ENCODE measurements around the gene RALB. TPM values are rescaled to one million over a fixed set of nuclear protein-coding genes. Genes with fewer than 3 reads are reported as not detected.

Gene RALB
- total RNA-seq, 2 experiments from 2014 or later: 3.1 to 3.6 TPM

DNA sequence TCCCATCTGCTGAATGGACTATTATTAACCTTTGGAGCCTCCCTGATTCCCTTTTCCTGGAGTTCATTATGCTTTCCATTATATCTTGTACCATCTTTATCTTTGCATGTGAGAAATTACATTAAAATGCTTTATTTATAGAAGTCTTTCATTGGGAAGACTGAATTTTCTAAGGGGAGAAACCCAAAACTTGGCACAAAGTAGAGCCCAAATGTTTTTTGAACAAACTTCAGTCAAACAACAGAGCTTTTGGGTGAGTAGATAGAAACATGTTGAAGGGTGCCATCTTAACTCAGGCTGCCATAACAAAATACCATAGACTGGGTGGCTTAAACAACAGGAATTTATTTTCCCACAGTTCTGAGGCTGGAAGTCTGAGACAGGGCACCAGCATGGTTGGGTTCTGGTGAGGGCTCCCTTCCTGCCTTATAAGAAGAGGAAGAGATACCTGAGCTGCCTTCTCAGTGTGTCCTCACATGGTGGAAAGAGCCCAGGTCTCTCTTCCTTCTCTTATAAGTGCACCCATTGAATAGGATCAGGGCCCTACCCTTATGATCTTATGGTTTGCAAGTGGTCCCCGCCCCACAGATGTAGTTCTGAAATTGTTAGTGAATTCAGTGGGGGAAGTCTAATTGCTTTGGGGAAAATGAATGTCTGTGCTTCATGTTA lies 19.2 kb downstream of the RALB start:
- H3K4me1 Mint-ChIP-seq (ENCODE audit: low read depth): peaks cover 14% of the 10 kb centered on the region
- Histone ChIP-seq H3K27me3 (ENCODE audit: control insufficient read depth in 1 of 2, insufficient read depth in 2 of 2, low read length in 2 of 2) (no peaks in the 10 kb centered on the region), H3K4me3 (ENCODE audit: low read length) (no peak overlapping the region), H3K4me1 (ENCODE audit: insufficient read depth, low read length) (no peaks in the 10 kb centered on the region), H3K36me3 (ENCODE audit: insufficient read depth, low read length) (no peaks in the 10 kb centered on the region), H3K27ac (ENCODE audit: low read depth in 1 of 2, low read length in 2 of 2) (no peak overlapping the region), H3K9me3 (ENCODE audit: control insufficient read depth in 1 of 2, insufficient read depth in 1 of 2, low read length in 2 of 2) (no peaks in the 10 kb centered on the region)
- no peak overlapping the region for H3K4me3 Mint-ChIP-seq
- H3K9me3 Mint-ChIP-seq: no peaks in the 10 kb centered on the region
- DNase-seq (no peak), ATAC-seq (ENCODE audit: poor library complexity) (no peak)
- TF ChIP-seq, protein P1, sequence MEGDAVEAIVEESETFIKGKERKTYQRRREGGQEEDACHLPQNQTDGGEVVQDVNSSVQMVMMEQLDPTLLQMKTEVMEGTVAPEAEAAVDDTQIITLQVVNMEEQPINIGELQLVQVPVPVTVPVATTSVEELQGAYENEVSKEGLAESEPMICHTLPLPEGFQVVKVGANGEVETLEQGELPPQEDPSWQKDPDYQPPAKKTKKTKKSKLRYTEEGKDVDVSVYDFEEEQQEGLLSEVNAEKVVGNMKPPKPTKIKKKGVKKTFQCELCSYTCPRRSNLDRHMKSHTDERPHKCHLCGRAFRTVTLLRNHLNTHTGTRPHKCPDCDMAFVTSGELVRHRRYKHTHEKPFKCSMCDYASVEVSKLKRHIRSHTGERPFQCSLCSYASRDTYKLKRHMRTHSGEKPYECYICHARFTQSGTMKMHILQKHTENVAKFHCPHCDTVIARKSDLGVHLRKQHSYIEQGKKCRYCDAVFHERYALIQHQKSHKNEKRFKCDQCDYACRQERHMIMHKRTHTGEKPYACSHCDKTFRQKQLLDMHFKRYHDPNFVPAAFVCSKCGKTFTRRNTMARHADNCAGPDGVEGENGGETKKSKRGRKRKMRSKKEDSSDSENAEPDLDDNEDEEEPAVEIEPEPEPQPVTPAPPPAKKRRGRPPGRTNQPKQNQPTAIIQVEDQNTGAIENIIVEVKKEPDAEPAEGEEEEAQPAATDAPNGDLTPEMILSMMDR (IDR thresholded peaks at IDR 0.05): no peak
- H3K27me3 Mint-ChIP-seq: no peaks in the 10 kb centered on the region
- no peak overlapping the region for H3K27ac Mint-ChIP-seq
- H3K36me3 Mint-ChIP-seq (ENCODE audit: low read depth): no peaks in the 10 kb centered on the region
- POLR2A ChIA-PET: no interaction called here
- CTCF ChIA-PET: no interaction called here
- intact Hi-C loops (cut with DNase I, micrococcal nuclease): no loop called here

DNA sequence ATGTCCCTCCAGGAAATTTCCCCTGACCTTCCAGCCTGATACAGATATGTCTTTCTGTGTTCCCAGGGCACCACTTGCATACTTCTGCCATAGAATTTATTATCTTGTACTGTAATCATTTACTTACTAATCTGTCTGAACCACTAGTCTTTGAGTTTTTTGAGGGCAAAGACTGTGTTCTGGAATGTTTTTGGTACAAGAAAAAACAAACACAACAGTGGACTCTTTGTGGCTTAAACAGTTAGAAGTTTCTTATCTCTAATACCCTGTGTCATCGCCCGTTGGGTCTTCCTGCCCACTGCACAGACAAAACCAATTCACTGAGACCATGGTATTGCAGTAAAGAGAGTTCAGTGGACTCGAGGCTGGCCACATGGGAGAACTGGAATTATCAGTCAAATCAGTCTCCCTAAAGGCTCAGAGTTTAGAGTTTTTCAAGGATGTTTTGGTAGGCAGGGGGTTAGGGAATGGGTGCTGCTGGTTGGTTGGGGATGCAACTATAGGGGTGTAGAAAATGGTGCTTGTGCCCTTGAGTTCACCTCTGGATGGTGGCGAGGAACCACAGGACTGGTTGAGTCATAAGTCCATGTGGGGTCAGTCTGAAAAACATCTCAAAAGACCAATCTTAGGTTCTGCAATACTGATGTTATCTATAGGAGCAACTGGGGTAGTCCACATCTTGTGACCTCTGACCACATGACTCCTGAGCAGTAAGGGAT lies 20.3 kb downstream of the RALB start:
- intact Hi-C loops (cut with DNase I, micrococcal nuclease): no loop called here
- no peak for ATAC-seq (ENCODE audit: poor library complexity)
- Histone ChIP-seq H3K27me3 (ENCODE audit: control insufficient read depth in 1 of 2, insufficient read depth in 2 of 2, low read length in 2 of 2) (no peaks in the 10 kb centered on the region), H3K4me1 (ENCODE audit: insufficient read depth, low read length) (no peaks in the 10 kb centered on the region), H3K4me3 (ENCODE audit: low read length) (no peak overlapping the region), H3K36me3 (ENCODE audit: insufficient read depth, low read length) (peaks cover 2% of the 10 kb centered on the region), H3K9me3 (ENCODE audit: control insufficient read depth in 1 of 2, insufficient read depth in 1 of 2, low read length in 2 of 2) (no peaks in the 10 kb centered on the region), H3K27ac (ENCODE audit: low read depth in 1 of 2, low read length in 2 of 2) (no peak overlapping the region)
- ChIA-PET CTCF (no interaction called here), POLR2A (no interaction called here)
- H3K4me3 Mint-ChIP-seq: no peak overlapping the region
- no peak for DNase-seq
- no peaks in the 10 kb centered on the region for H3K36me3 Mint-ChIP-seq (ENCODE audit: low read depth)
- peaks cover 14% of the 10 kb centered on the region for H3K4me1 Mint-ChIP-seq (ENCODE audit: low read depth)
- no peaks in the 10 kb centered on the region for H3K9me3 Mint-ChIP-seq
- H3K27ac Mint-ChIP-seq: no peak overlapping the region
- TF ChIP-seq, protein P1 (IDR thresholded peaks at IDR 0.05): no peak
- no peaks in the 10 kb centered on the region for H3K27me3 Mint-ChIP-seq

DNA sequence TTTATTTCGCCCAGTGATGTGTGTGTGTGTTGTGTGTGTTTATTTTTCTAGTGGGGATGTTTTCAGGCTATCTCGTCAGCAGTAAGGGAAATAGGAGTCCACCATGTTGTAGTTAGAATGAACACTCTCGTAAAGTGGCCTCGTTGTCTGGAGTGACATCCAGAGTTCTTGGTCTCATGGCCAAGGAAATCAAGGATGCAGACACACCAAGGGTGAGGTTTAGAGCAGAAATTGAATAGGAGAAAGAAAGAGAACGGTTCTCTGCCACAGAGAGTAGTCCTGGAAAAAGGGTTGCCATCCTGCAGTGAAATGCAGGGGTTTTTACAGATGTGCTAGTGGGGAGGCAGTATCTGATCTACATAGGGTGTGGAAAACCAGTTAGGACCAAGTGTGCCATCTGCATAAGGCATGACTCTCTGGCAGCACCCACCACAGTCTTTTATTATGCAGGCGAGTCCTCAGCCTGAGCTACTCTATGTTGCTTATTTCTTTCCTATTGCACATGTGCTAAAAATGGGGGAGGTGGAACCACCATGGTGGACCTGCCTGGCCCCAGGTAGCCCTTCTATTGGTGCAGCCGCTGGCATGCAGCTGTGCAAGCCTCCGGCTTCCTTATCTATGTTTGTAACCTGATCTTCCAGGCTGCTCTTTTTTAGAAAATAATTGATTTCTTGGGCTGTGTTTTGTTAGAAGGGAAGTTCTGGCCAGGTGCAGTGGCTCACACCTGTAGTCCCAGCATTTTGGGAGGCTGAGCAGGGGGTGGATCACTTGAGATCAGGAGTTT lies 23.2 kb downstream of the RALB start:
- H3K36me3 ChIP-seq (ENCODE audit: insufficient read depth, low read length): peaks cover 22% of the 10 kb centered on the region
- intact Hi-C loops (cut with DNase I, micrococcal nuclease): no loop called here
- H3K27ac ChIP-seq (ENCODE audit: low read depth in 1 of 2, low read length in 2 of 2): no peak overlapping the region
- H3K4me3 ChIP-seq (ENCODE audit: low read length): no peak overlapping the region
- ChIA-PET CTCF (no interaction called here), POLR2A (no interaction called here)
- Mint-ChIP-seq H3K9me3 (peaks cover 2% of the 10 kb centered on the region), H3K27me3 (no peaks in the 10 kb centered on the region), H3K4me3 (no peak overlapping the region), H3K27ac (no peak overlapping the region), H3K36me3 (ENCODE audit: low read depth) (peaks cover 19% of the 10 kb centered on the region), H3K4me1 (ENCODE audit: low read depth) (peaks cover 2% of the 10 kb centered on the region)
- ATAC-seq (ENCODE audit: poor library complexity): no peak
- H3K4me1 ChIP-seq (ENCODE audit: insufficient read depth, low read length): no peaks in the 10 kb centered on the region
- no peaks in the 10 kb centered on the region for H3K27me3 ChIP-seq (ENCODE audit: control insufficient read depth in 1 of 2, insufficient read depth in 2 of 2, low read length in 2 of 2)
- H3K9me3 ChIP-seq (ENCODE audit: control insufficient read depth in 1 of 2, insufficient read depth in 1 of 2, low read length in 2 of 2): peaks cover 0 to 4% of the 10 kb centered on the region in 2 experiments
- TF ChIP-seq, protein P1 (IDR thresholded peaks at IDR 0.05): no peak
- no peak for DNase-seq

Measured in CD4-positive, alpha-beta T cell (primary cell).